ENCODE measurements around the gene ZNG1E.
A peak's percentile ranks its signal among the peaks of the same experiment; 100 is the strongest.
"Not testable (repeated sequence)": the region's sequence is repeated elsewhere in the genome, so short reads cannot be mapped to it uniquely, and the experiment has no call there.

The ZNG1E gene

DNA sequence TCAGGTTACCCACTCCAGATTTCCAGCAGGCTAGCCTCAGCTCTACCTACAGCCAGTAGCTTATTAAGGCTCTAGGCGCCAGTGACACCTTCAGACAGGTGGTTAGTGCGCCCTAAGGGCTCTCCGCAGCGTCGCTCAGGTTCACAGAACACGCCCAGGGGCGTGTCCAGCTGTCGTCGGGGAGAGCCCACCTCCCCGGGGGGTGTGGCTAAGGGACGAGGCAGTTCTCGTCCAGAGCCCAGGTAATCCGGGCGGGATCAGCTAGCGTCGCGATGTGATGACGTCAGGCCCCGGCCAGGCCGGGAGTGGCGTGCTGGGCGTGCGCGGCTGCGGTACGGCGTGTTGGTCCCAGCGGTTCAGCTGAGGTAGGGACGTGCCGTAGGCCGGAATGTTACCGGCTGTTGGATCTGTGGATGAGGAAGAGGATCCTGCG is at the start of gene ZNG1E:
Gene ZNG1E, plus strand, starts transcription at position 340 of the 433 bp plus-strand sequence. Its CDS starts 49 bp downstream, at position 389.
- DNase-seq (ENCODE audit: low read depth, low spot score): peak; percentile 22
- not testable (repeated sequence) for H3K27me3 ChIP-seq (ENCODE audit: control insufficient read depth, insufficient read depth, low read length); H3K27ac ChIP-seq (ENCODE audit: low read length); H3K4me1 ChIP-seq (ENCODE audit: control insufficient read depth, insufficient read depth, low read length); H3K9me3 ChIP-seq (ENCODE audit: control insufficient read depth, insufficient read depth, low read length); H3K36me3 ChIP-seq (ENCODE audit: control insufficient read depth, insufficient read depth, low read length)
- peak within 1 kb of the TSS; percentile 38; the same call in 1 of the 2 replicates for H3K4me3 ChIP-seq (ENCODE audit: low read length)
- no CpG with 5 or more reads among the region's 33 CpGs for WGBS (ENCODE audit: insufficient coverage, insufficient read length)

DNA sequence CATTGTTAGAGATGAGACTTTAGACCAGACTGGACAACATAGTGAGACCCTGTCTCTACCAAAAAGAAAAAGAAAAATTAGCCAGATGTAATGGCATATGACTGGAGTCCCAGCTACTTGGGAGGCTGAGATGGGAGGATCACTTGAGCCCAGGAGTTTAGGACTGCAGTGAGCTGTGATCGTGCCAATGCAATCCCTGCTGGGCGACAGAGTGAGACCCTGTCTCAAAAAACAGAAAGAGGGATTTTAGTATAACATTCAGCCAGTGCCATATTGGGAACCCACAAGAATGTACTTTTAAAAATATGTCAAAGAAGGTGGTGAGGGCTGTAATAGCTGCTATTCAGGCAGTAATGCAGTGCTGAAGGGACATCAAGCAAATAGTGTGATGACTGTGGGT is 2.1 kb upstream of the ZNG1E start:
- not testable (repeated sequence) for H3K36me3 ChIP-seq (ENCODE audit: control insufficient read depth, insufficient read depth, low read length); H3K4me3 ChIP-seq (ENCODE audit: low read length); H3K27me3 ChIP-seq (ENCODE audit: control insufficient read depth, insufficient read depth, low read length); H3K9me3 ChIP-seq (ENCODE audit: control insufficient read depth, insufficient read depth, low read length); H3K27ac ChIP-seq (ENCODE audit: low read length); H3K4me1 ChIP-seq (ENCODE audit: control insufficient read depth, insufficient read depth, low read length); DNase-seq (ENCODE audit: low read depth, low spot score)
- no CpG with 5 or more reads among the region's 2 CpGs for WGBS (ENCODE audit: insufficient coverage, insufficient read length)

DNA sequence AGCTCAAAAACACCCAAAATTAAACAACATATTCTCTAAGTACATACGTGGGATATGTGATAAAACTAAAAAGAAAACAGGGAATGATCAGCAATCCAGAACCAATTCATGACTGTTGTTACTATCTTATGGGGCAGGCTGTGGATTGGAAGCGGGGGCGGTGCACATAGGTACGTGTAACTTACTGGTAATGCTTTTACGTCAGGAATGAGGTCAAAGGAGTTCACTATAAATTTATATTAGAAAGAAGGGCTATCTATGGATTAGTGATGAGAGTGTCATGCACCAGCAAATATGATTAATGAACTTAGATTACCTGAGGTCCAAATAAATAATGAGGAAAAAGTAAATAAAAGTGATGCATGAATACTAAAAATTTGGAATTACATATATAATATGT is 710 bp upstream of the ZNG1E start:
- not testable (repeated sequence) for H3K4me1 ChIP-seq (ENCODE audit: control insufficient read depth, insufficient read depth, low read length); H3K4me3 ChIP-seq (ENCODE audit: low read length); H3K36me3 ChIP-seq (ENCODE audit: control insufficient read depth, insufficient read depth, low read length); H3K27me3 ChIP-seq (ENCODE audit: control insufficient read depth, insufficient read depth, low read length); H3K27ac ChIP-seq (ENCODE audit: low read length); H3K9me3 ChIP-seq (ENCODE audit: control insufficient read depth, insufficient read depth, low read length); DNase-seq (ENCODE audit: low read depth, low spot score)
- WGBS (ENCODE audit: insufficient coverage, insufficient read length): no CpG with 5 or more reads among the region's 5 CpGs

DNA sequence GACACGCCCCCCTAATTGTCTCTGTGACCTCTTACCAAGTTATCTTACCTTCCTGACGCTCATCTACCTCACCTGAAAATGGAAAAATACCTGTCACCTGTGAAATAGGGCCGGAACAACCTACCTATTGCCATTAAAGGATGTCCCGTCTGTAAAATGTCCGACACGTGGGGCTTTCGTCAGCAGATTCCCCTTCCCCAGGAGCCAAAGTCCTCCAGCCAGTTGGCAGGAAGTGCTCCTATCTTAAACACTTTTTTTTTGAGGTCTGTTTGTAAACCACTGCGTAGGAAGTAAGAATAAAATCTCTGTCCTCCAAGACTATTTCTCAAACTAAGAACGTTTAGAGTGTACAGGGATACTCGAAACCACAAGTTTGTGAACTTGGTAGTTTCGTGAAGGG is 661 bp downstream of the ZNG1E start:
- not testable (repeated sequence) for H3K4me1 ChIP-seq (ENCODE audit: control insufficient read depth, insufficient read depth, low read length); H3K4me3 ChIP-seq (ENCODE audit: low read length); H3K27me3 ChIP-seq (ENCODE audit: control insufficient read depth, insufficient read depth, low read length); DNase-seq (ENCODE audit: low read depth, low spot score); H3K36me3 ChIP-seq (ENCODE audit: control insufficient read depth, insufficient read depth, low read length); H3K27ac ChIP-seq (ENCODE audit: low read length); H3K9me3 ChIP-seq (ENCODE audit: control insufficient read depth, insufficient read depth, low read length)
- no CpG with 5 or more reads among the region's 11 CpGs for WGBS (ENCODE audit: insufficient coverage, insufficient read length)

DNA sequence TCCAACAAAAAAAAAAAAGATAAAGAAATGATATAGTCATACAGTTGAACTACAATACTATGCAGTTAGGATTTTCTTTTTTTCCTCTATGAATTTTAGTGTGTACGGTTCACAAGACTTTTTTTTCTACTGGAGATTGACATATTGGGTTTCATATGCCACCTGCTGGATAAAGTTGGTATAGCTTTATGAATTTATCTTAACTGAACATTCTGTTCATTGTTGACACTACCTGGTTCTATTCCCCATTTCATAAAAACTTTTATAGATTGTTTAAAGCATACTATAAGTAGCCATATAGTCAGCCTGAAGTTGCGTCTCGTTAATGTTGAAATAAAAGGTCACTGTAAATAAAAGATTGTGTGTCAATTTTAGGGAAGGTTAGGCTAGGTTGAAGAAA is 2.8 kb downstream of the ZNG1E start:
- no CpG with 5 or more reads among the region's 3 CpGs for WGBS (ENCODE audit: insufficient coverage, insufficient read length)
- not testable (repeated sequence) for H3K4me1 ChIP-seq (ENCODE audit: control insufficient read depth, insufficient read depth, low read length); H3K9me3 ChIP-seq (ENCODE audit: control insufficient read depth, insufficient read depth, low read length); H3K4me3 ChIP-seq (ENCODE audit: low read length); H3K27ac ChIP-seq (ENCODE audit: low read length); H3K27me3 ChIP-seq (ENCODE audit: control insufficient read depth, insufficient read depth, low read length); H3K36me3 ChIP-seq (ENCODE audit: control insufficient read depth, insufficient read depth, low read length); DNase-seq (ENCODE audit: low read depth, low spot score)

DNA sequence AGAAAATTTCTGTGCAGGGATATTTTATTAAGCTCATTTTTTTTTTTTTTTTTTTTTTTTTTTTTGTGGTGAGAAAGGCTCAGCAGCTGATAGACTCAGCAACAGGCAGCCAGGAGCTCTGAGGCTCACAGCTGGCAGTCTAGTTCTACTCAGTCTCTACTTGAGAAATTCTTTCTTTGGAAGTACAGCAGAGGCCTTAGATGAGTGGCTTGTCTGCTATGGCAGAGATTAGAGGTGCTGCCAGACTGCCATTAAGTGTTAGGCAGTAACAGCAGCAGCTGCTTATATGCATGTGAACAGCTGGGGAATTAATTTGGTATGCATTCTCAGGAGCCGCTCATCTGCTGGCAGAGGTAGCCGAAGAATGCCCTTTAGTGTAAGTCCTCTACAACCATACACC is 27.8 kb downstream of the ZNG1E start:
- not testable (repeated sequence) for H3K4me1 ChIP-seq (ENCODE audit: control insufficient read depth, insufficient read depth, low read length); H3K9me3 ChIP-seq (ENCODE audit: control insufficient read depth, insufficient read depth, low read length); H3K4me3 ChIP-seq (ENCODE audit: low read length); H3K27me3 ChIP-seq (ENCODE audit: control insufficient read depth, insufficient read depth, low read length); H3K36me3 ChIP-seq (ENCODE audit: control insufficient read depth, insufficient read depth, low read length); H3K27ac ChIP-seq (ENCODE audit: low read length); DNase-seq (ENCODE audit: low read depth, low spot score)
- no CpG with 5 or more reads among the region's 2 CpGs for WGBS (ENCODE audit: insufficient coverage, insufficient read length)

DNA sequence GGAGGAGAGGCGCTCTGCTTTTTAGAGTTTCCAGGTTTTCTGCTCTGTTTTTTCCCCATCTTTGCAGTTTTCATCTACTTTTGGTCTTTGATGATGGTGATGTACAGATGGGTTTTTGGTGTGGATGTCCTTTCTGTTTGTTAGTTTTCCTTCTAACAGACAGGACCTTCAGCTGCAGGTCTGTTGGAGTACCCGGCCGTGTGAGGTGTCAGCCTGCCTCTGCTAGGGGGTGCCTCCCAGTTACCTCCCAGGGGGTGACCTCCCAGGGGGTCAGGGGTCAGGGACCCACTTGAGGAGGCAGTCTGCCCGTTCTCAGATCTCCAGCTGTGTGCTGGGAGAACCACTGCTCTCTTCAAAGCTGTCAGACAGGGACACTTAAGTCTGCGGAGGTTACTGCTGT is 38.7 kb downstream of the ZNG1E start:
- WGBS (ENCODE audit: insufficient coverage, insufficient read length): no CpG with 5 or more reads among the region's 5 CpGs
- not testable (repeated sequence) for H3K9me3 ChIP-seq (ENCODE audit: control insufficient read depth, insufficient read depth, low read length); H3K4me3 ChIP-seq (ENCODE audit: low read length); DNase-seq (ENCODE audit: low read depth, low spot score); H3K36me3 ChIP-seq (ENCODE audit: control insufficient read depth, insufficient read depth, low read length); H3K27ac ChIP-seq (ENCODE audit: low read length); H3K27me3 ChIP-seq (ENCODE audit: control insufficient read depth, insufficient read depth, low read length); H3K4me1 ChIP-seq (ENCODE audit: control insufficient read depth, insufficient read depth, low read length)

DNA sequence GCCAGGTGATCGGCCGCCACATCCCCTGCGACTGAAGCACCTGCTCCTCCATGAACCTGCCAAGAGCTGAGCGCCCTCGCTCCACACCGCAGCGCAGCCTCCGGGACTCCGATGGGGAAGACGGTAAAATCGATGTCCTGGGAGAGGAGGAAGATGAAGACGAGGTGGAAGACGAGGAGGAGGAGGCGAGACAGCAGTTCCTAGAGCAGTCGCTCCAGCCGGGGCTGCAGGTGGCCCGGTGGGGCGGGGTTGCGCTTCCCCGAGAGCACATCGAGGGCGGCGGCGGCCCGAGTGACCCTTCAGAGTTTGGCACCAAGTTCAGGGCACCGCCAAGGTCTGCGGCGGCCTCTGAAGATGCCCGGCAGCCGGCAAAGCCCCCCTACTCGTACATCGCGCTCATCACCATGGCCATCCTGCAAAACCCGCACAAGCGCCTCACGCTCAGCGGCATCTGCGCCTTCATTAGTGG is 61.4 kb downstream of the ZNG1E start, which contains the start of gene FOXD4L4:
Gene FOXD4L4, plus strand, starts transcription at position 51 of the 469 bp plus-strand sequence. Its CDS starts 0 bp downstream, at position 51.
- not testable (repeated sequence) for H3K27me3 ChIP-seq (ENCODE audit: control insufficient read depth, insufficient read depth, low read length); H3K4me3 ChIP-seq (ENCODE audit: low read length); H3K36me3 ChIP-seq (ENCODE audit: control insufficient read depth, insufficient read depth, low read length); H3K27ac ChIP-seq (ENCODE audit: low read length); DNase-seq (ENCODE audit: low read depth, low spot score); H3K9me3 ChIP-seq (ENCODE audit: control insufficient read depth, insufficient read depth, low read length); H3K4me1 ChIP-seq (ENCODE audit: control insufficient read depth, insufficient read depth, low read length)
- no CpG with 5 or more reads among the region's 38 CpGs for WGBS (ENCODE audit: insufficient coverage, insufficient read length)

DNA sequence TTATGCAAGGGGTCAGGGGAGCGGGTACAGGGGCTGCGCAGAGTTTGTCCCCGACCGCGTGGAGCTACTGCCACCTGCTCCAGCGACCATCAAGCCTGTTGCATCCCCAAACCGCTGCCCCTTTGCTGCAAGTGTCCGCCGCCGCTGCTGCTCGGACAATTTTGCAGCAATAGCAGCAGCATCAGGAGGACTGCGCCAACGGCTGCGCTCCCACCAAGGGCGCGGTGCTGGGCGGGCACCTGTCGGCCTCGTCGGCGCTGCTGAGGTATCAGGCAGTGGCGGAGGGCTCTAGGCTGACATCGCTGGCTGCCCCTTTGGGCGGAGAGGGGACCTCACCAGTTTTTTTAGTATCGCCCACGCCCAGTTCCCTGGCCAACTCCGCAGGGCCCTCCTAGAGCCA is 62.4 kb downstream of the ZNG1E start:
- WGBS (ENCODE audit: insufficient coverage, insufficient read length): no CpG with 5 or more reads among the region's 27 CpGs
- not testable (repeated sequence) for DNase-seq (ENCODE audit: low read depth, low spot score); H3K27ac ChIP-seq (ENCODE audit: low read length); H3K36me3 ChIP-seq (ENCODE audit: control insufficient read depth, insufficient read depth, low read length); H3K4me1 ChIP-seq (ENCODE audit: control insufficient read depth, insufficient read depth, low read length); H3K9me3 ChIP-seq (ENCODE audit: control insufficient read depth, insufficient read depth, low read length); H3K4me3 ChIP-seq (ENCODE audit: low read length); H3K27me3 ChIP-seq (ENCODE audit: control insufficient read depth, insufficient read depth, low read length)
